Endothelial cell of umbilical vein (primary cell): Measurements from ENCODE around the gene XCL2. TPM values are rescaled to one million over a fixed set of nuclear protein-coding genes. Genes with fewer than 3 reads are reported as not detected.

Experiments
- BruUV-seq: library from RNA; stranded (reverse); fragments of 400-500 nt; replicated peaks from 2 replicates; lab custom pipeline; 2021; lab: Mats Ljungman, UMichigan
- CTCF ChIA-PET: fragments of 300-600, 350-600 bp; sonication (Branson Sonifier 250); formaldehyde crosslinking; loops from one replicate; lab custom pipeline; 2021; ENCODE audit warnings: antibody characterized with exemption, inconsistent platforms; lab: Charles Lee
- POLR2A ChIA-PET: fragments of 300-600, 350-600 bp; sonication (Branson Sonifier 250); formaldehyde crosslinking; loops from one replicate; lab custom pipeline; 2021; ENCODE audit warnings: antibody characterized with exemption, inconsistent platforms; lab: Charles Lee
- DNase-seq: peaks from one replicate; pipeline ENCODE4 v3.0.0-alpha.2; 2011; ENCODE audit warnings: low read depth, low spot score
- FAIRE-seq: peaks from 2 replicates; lab custom pipeline; 2011; peaks lifted over from hg19 to GRCh38; lab: Jason Lieb, UNC
- H2AFZ ChIP-seq: 2 replicates; pipeline ENCODE4 v1.6.0; 2012; ENCODE audit warnings: low read depth, low read length, control low read depth, inconsistent platforms
- H3K27ac ChIP-seq: 2 replicates; pipeline ENCODE4 v1.5.1; 2011; ENCODE audit warnings: low read depth, mild to moderate bottlenecking, control low read depth, low read length, moderate library complexity; ENCODE audit not compliant: insufficient read depth
- H3K27me3 ChIP-seq, 2 experiments: 2 replicates each; pipeline versions ENCODE4 v1.6.0 to v1.6.1; 2011; ENCODE audit warnings: low read length in 2 of 2, mixed read lengths in 1 of 2; ENCODE audit not compliant: control insufficient read depth in 2 of 2, insufficient read depth in 2 of 2
- H3K36me3 ChIP-seq, 2 experiments: 2 replicates in 1 of 2; 3 replicates in 1 of 2; pipeline ENCODE4 v1.5.1; 2011; ENCODE audit warnings: low read length in 2 of 2, mild to moderate bottlenecking in 1 of 2, moderate library complexity in 1 of 2; ENCODE audit not compliant: control insufficient read depth in 2 of 2, insufficient read depth in 2 of 2; ENCODE audit errors: extremely low read depth in 1 of 2
- H3K4me1 ChIP-seq: 3 replicates; pipeline ENCODE4 v1.5.1; 2011; ENCODE audit warnings: mild to moderate bottlenecking, low read length; ENCODE audit not compliant: control insufficient read depth, insufficient read depth; ENCODE audit errors: extremely low read depth
- H3K4me2 ChIP-seq: 2 replicates; pipeline ENCODE4 v1.6.1; 2011; ENCODE audit warnings: low read length, control low read depth, mixed read lengths; ENCODE audit not compliant: insufficient read depth
- H3K4me3 ChIP-seq, 3 experiments: fragments of 200-600 bp in 1 of 3; sonication (generic), shearing (Covaris generic) in 1 of 3; replicated peaks in 1 of 3; 2 replicates each; pipeline ENCODE4 v1.5.1; 2011 to 2016; ENCODE audit warnings: control low read depth in 3 of 3, low read length in 3 of 3, mild to moderate bottlenecking in 2 of 3, inconsistent platforms in 1 of 3, low read depth in 1 of 3, moderate library complexity in 1 of 3; ENCODE audit not compliant: insufficient read depth in 1 of 3
- H3K79me2 ChIP-seq: 2 replicates; pipeline ENCODE4 v1.6.0; 2012; ENCODE audit warnings: low read length, inconsistent platforms; ENCODE audit not compliant: control insufficient read depth, insufficient read depth
- H3K9ac ChIP-seq: replicated peaks from 2 replicates; pipeline ENCODE3; 2011; ENCODE audit warnings: low read length, control low read depth; ENCODE audit not compliant: insufficient read depth; ENCODE audit errors: extremely low read depth
- H3K9me1 ChIP-seq: replicated peaks from 3 replicates; pipeline ENCODE4 v1.6.0; 2011; ENCODE audit warnings: mild to moderate bottlenecking, low read length; ENCODE audit not compliant: control insufficient read depth, insufficient read depth; ENCODE audit errors: extremely low read depth
- H3K9me3 ChIP-seq: replicated peaks from 2 replicates; pipeline ENCODE4 v1.5.1; 2012; ENCODE audit warnings: low read length, inconsistent platforms; ENCODE audit not compliant: control insufficient read depth, insufficient read depth
- H4K20me1 ChIP-seq: replicated peaks from 2 replicates; pipeline ENCODE3; 2011; ENCODE audit warnings: mild to moderate bottlenecking, low read length; ENCODE audit not compliant: control insufficient read depth, insufficient read depth; ENCODE audit errors: extremely low read depth
- EZH2 ChIP-seq: IDR thresholded peaks from 2 replicates; pipeline ENCODE4 v1.6.1; 2012; ENCODE audit warnings: borderline replicate concordance, low read depth, mild to moderate bottlenecking, moderate library complexity, low read length, inconsistent platforms; ENCODE audit not compliant: severe bottlenecking
- FOS ChIP-seq: IDR thresholded peaks from 2 replicates; pipeline ENCODE4 v1.6.1; 2011; ENCODE audit warnings: mild to moderate bottlenecking, low read length, moderate library complexity, borderline replicate concordance; ENCODE audit not compliant: insufficient read depth
- GATA2 ChIP-seq: IDR thresholded peaks from 2 replicates; pipeline ENCODE4 v1.7.0; 2011; ENCODE audit warnings: low read depth, mild to moderate bottlenecking, moderate library complexity, mixed read lengths, low read length; ENCODE audit not compliant: insufficient read length, insufficient read depth
- JUN ChIP-seq: IDR thresholded peaks from 2 replicates; pipeline ENCODE4 v1.6.1; 2011; ENCODE audit warnings: borderline replicate concordance, low read depth; ENCODE audit not compliant: insufficient read length, insufficient read depth
- MYC ChIP-seq: IDR thresholded peaks from one replicate; pipeline ENCODE4 v1.6.1; 2011; ENCODE audit warnings: mild to moderate bottlenecking, low read depth, low read length
- POLR2A ChIP-seq: IDR thresholded peaks from 2 replicates; pipeline ENCODE4 v1.6.1; 2012; ENCODE audit warnings: low read depth, mild to moderate bottlenecking, control low read depth, low read length
- POLR2AphosphoS5 ChIP-seq: IDR thresholded peaks from 2 replicates; pipeline ENCODE4 v1.6.1; 2012; ENCODE audit warnings: low read depth, mild to moderate bottlenecking, control low read depth, low read length, moderate library complexity; ENCODE audit not compliant: insufficient read depth
- dilution Hi-C: fragments of 300-500 bp; cut with MboI; formaldehyde crosslinking; loops from one replicate; pipeline ENCODE4 v1.15.0; 2019; ENCODE audit warnings: low sequenced_read_pairs; ENCODE audit not compliant: extremely low pct_ligation_motif_present
- intact Hi-C: fragments of 100-400 bp; cut with micrococcal nuclease; formaldehyde crosslinking; loops from one replicate; pipeline ENCODE4 v1.10.0; 2022
- polyA plus RNA-seq, 4 experiments: library from polyadenylated mRNA; depleted of rRNA in 3 of 4; stranded (reverse) in 3 of 4; unstranded in 1 of 4; fragments of >200 nt; gene quantifications; 2 replicates each; pipeline versions ENCODE4 v1.2.1 to v1.2.3, GENCODE V29; 2011 to 2012; ENCODE audit warnings: missing spikeins in 1 of 4
- total RNA-seq: library from RNA; stranded (reverse); gene quantifications from 2 replicates; pipeline ENCODE4 v1.2.3, GENCODE V29; 2021
- TF ChIP-seq, protein P1 (sequence below), 2 donors: IDR thresholded peaks; 1 replicate in 1 of 2; 2 replicates in 1 of 2; pipeline ENCODE4 v1.5.1; 2011; ENCODE audit warnings: low read length in 2 of 2, mild to moderate bottlenecking in 2 of 2, moderate library complexity in 2 of 2, control low read depth in 1 of 2, inconsistent platforms in 1 of 2, low read depth in 1 of 2; ENCODE audit not compliant: insufficient read depth in 1 of 2; ENCODE audit errors: extremely low read depth in 1 of 2
- TF ChIP-seq, protein P2 (sequence below): IDR thresholded peaks from 2 replicates; pipeline ENCODE4 v1.6.1; 2011; ENCODE audit not compliant: insufficient read depth, insufficient read length

XCL2 gene
- total and polyA plus RNA-seq, 2 donors (not counting 3 experiments of a cell fraction or from before 2014, with no cell fraction given): not detected

DNA sequence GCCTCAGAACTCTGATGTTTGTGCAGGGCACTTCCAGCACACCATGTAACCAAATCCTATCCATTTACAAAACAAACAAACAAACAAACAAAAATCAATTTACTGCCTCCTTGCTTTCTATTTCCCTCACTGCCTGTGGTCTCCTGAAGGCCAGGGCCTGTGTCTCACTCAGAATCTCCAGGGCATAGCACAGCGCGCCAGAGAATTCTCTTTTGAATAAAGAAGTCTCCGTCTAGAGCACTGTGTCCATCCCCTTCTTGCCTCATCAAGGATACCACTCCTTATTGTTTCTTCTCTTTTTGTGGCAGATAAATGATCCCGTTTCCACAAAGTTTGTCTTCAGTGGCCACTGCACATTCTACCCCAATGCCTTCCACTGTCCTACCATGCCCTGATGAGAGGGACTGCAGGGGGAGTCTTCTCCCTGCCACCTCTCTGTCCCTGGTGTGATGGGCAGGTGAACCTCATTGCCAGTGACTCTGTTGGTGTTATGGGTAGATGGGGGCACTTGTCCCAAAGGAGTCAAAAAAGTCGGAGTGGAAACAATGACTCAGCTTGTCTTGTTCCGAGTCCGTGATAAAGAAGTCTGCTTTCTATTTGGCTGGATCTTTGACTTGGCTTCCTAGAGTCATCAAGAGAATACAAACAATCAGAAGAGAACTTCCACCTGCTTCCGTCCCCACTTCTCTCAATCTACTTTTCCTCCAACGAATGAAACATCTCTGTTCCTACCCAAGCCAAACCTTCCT, 30.0 kb downstream of the XCL2 start:
- no peaks in the 10 kb centered on the region for H3K79me2 ChIP-seq
- H3K4me2 ChIP-seq: no peak overlapping the region
- dilution Hi-C loops (no loop called here), intact Hi-C loops (no loop called here)
- FAIRE-seq (no peak), DNase-seq (no peak)
- TF ChIP-seq, protein P1, sequence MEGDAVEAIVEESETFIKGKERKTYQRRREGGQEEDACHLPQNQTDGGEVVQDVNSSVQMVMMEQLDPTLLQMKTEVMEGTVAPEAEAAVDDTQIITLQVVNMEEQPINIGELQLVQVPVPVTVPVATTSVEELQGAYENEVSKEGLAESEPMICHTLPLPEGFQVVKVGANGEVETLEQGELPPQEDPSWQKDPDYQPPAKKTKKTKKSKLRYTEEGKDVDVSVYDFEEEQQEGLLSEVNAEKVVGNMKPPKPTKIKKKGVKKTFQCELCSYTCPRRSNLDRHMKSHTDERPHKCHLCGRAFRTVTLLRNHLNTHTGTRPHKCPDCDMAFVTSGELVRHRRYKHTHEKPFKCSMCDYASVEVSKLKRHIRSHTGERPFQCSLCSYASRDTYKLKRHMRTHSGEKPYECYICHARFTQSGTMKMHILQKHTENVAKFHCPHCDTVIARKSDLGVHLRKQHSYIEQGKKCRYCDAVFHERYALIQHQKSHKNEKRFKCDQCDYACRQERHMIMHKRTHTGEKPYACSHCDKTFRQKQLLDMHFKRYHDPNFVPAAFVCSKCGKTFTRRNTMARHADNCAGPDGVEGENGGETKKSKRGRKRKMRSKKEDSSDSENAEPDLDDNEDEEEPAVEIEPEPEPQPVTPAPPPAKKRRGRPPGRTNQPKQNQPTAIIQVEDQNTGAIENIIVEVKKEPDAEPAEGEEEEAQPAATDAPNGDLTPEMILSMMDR (IDR thresholded peaks at IDR 0.05; ENCODE audit: extremely low read depth in 1 of 2, insufficient read depth in 1 of 2, low read depth in 1 of 2, low read length in 2 of 2): no peak
- no peak for TF ChIP-seq EZH2
- TF ChIP-seq GATA2: no peak
- TF ChIP-seq, protein P2, sequence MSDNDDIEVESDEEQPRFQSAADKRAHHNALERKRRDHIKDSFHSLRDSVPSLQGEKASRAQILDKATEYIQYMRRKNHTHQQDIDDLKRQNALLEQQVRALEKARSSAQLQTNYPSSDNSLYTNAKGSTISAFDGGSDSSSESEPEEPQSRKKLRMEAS: no peak
- TF ChIP-seq MYC: no peak
- no peak for TF ChIP-seq JUN
- TF ChIP-seq POLR2AphosphoS5: no peak
- no peak for TF ChIP-seq FOS
- TF ChIP-seq POLR2A: no peak
- ChIA-PET POLR2A (no interaction called here), CTCF (no interaction called here)
- H3K9me1 ChIP-seq: no peaks in the 10 kb centered on the region
- H3K27me3 ChIP-seq: peaks cover 0 to 3% of the 10 kb centered on the region in 2 experiments
- H3K27ac ChIP-seq: no peak overlapping the region
- no peak overlapping the region for H3K4me3 ChIP-seq
- no peaks in the 10 kb centered on the region for H4K20me1 ChIP-seq
- H3K4me1 ChIP-seq: no peaks in the 10 kb centered on the region
- no peak overlapping the region for H2AFZ ChIP-seq
- no TSS peak for BruUV-seq
- no peaks in the 10 kb centered on the region for H3K9me3 ChIP-seq
- no peaks in the 10 kb centered on the region for H3K36me3 ChIP-seq
- H3K9ac ChIP-seq: no peak overlapping the region
